HG02840 (cell line): ENCODE measurements around the gene PRPSAP1.

Experiments
- ATAC-seq: cut with Tn5 transposase; IDR thresholded peaks from one replicate; pipeline ENCODE4 v1.9.1; 2021; ENCODE audit warnings: mild to moderate bottlenecking, moderate library complexity, moderate number of reproducible peaks; ENCODE audit not compliant: unreplicated experiment, low FRiP score

The PRPSAP1 gene, protein sequence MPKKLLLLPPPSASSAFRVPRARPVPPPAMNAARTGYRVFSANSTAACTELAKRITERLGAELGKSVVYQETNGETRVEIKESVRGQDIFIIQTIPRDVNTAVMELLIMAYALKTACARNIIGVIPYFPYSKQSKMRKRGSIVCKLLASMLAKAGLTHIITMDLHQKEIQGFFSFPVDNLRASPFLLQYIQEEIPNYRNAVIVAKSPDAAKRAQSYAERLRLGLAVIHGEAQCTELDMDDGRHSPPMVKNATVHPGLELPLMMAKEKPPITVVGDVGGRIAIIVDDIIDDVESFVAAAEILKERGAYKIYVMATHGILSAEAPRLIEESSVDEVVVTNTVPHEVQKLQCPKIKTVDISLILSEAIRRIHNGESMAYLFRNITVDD

DNA sequence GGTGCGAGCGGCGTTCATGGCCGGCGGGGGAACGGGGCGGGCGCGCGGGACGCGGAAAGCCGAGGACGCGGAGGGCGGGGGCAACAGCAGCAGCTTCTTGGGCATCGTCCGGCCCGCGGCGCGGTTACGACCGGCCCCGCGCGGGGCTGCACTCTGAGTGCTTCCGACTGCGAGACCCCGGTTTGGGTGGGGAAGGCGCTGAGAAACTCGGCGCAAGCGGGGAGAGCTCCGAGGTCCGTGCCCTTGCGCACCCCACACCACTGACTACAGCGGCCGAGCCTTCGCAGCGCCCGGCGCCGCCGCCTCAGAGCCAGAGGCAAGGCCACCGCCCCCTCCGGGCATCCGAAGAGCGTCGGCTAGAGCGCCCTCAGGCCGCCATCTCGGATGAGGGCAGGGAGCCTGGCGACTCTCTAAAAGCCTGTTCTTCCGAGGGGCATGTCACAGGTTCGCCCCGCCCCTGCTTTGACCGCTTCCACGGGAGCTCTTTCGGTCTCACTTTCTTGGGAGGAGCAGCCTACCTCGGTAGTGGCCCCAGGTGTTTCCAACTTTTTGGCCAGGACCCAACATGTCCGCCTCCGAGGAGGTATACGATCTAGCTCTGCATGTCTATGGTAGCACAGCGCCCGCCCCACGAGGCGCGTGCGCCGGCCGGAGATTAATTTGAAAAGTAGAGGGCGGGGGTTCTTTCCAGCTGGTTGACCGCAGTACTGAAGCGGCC is at the start of gene PRPSAP1:
TSS of gene PRPSAP1 (minus strand) at position 318 of the 718 bp plus-strand sequence. CDS start at position 105, 213 bp downstream.
- peak; percentile 81 for ATAC-seq

DNA sequence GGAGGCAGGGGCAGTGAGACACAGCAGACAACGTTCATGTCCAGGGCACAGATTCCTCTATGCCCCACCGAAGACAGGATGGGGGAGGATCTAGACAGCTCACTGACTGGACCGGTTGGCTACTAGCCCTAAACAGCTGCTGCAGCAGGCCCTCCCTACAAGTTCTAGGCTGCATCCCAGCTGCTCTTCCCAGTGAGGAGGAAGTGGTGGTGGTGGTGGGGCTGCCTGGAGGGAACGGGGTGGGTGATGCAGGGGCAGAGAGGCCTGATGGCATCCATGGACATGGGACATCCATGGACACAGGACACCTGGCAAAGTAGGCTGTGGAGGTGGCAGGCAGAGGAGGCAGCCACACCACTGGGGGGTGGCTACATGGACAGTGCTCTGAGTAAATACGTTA is 49.0 kb upstream of the PRPSAP1 start:
- ATAC-seq: no peak

DNA sequence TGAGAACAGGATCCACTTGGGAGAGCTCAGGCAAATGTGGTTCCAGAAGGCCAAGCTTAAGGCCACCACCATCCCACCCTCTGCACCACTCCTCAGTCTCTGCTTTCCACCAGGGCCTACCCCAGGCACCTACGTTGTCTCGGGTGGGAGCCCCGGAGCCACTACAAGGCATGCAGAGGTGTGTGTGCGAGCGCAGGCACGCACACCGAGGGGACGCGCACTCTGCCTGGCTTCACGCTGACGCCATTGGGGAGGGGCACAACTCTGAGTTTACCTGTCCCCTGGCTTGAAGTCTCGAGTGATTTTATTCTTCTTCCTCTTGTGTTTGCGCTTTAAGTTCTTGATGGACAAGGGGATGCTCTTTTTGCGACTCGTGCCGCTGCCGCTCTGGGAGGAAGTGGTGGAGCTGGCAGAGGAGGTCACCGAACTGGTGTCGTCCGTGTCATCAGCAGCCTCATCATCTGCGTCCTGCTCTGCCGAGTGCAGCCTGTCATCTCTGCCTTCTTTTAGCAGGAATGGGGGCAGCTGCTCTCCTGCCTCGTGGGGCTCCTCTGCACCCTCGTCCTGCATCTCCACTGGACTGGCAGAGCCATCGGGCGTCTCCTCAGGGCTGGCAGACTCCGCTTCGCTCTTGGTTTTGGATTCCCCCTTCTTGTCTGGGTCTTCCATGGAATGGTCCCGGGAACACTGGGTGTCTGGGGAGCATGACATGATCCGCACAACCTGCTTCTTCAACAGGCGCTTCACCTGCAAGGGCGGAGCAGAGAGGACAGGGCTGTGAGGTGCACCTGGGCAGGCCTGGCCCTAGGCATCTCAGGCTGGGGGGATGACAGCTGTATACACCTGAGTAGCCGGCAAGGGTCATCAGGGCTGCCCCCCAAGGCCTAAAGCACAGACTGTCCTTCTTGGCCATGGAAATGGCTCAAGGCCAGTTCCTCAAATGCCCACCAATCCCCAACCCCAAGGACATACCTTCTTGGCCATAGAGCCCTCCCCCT is 45.8 kb upstream of the PRPSAP1 start:
- no peak for ATAC-seq

DNA sequence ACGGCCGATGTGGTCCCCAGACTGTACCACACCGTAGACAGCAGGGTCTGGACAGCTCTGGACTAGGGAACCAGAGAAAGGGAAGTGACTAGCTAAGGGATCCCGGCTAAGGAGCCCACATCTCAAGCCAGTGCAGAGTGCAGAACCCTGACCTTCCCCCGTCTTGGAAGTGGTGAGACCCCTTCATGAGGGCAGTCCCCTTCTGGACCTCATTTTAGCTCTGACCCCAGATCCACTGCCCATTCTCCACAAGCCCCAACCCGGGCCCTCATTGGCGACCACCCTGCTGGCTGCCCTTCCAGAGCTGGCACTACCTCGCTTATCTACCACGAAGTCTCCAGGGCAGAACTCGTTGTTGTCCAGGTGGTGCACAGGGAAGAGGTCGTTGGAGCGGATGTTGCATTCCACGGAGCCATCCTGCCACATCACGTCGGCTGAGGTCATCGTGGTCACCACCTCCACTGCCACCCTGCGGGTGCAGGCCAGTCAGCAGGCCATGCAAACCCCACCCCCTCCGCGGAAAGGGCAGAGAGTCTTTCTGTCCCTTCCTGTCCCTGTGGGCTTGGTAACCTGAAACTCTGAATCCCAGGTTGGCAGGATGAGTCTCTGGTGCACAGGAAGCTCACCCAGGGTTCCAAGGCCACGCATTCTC is 44.9 kb upstream of the PRPSAP1 start:
- no peak for ATAC-seq

DNA sequence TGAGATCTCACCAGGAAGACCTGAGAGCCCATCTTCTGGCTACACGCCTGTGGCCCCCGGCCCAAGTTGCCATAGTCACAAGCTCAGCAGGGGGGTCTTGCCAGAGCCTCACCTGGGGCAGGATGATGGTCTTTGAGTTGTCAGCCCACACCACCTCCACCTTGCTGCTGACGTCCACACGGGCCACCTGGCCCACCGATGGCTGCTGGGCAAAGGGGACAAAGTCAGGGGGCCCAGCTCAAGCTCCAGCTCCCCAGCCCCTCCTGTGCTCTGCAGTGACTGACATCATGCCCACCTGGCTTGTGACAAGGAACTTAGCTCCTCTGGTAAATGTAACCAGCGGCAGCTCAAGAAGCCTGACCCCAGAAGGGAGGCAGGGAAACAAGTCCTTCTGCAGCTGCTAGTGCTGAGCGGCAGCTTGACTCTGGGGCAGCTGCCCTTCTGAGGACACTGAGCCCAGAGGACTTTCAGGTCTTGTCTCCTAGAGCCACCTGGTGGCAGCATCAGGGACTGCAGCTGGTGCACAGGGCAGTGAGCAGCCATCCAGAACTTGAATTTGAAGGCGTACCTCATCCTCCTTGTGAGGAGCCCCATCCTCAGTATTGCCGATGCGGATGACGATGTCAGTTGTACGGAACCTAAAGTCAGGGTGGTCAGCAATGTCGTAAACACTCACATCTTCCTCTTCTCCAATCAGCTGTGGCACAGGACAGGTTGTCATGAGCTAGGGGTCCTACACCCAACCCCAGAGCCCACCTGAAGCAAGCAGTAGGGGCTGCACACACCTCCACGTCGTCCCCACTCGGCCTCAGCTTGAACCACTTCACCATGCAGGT is 44.2 kb upstream of the PRPSAP1 start:
- no peak for ATAC-seq

DNA sequence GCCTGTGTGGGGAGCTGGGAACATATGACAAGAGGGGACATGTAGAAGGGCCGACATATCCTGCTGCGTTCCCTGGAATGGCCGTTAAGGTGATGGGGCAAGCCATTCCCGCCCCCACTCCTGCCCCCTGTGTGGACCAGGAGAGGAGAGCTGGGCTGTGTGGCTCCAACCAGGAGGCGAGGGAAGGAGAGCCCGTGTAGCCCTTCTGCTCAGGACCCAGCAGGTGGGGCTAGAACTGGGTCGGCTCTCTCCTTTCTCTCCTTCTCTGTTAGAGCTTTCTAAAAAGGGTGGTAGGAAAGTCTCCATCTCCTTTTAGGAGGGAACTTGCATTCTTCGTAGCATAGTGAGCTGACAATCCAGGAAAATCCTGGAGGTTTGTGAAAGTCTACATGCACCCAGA is 43.5 kb upstream of the PRPSAP1 start:
- ATAC-seq: no peak

DNA sequence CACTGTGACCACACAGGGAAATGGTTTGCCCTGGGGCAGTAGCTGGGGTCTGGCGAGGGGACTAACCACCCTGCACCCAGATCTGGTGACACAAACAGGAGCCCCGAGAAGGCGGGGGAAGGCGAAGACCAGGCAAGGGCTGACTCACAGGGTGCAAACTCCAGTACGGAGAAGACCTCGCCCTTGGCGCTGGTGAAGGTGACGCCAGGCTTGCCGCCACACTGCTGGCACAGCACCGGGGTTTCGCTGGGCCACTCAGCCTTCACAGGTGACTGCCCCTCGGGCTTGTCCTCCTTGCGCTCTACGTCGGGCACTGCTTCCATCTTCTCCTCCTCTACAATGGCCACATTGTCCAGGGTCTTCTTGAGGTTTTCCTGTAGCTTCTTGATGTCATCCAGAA is 42.3 kb upstream of the PRPSAP1 start:
- no peak for ATAC-seq

DNA sequence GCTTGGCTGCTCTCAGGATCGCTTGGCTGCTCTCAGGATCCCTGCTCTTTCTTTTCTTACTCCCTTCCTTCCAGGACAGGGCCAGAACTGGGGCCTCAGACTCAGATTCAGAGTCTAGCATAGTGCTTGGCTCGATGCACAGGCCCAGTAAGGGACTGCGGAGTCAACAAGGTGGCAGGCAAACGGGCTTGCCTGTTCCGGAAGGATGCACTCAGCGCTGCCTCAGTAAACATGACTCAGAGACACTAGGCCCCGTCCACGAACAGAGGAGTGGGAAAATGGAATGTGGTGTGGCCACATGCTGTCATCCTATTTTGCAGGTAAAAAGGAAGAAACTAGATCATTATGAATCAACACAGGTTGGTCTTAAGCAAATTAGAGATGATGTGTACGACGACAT is 40.5 kb upstream of the PRPSAP1 start:
- no peak for ATAC-seq

DNA sequence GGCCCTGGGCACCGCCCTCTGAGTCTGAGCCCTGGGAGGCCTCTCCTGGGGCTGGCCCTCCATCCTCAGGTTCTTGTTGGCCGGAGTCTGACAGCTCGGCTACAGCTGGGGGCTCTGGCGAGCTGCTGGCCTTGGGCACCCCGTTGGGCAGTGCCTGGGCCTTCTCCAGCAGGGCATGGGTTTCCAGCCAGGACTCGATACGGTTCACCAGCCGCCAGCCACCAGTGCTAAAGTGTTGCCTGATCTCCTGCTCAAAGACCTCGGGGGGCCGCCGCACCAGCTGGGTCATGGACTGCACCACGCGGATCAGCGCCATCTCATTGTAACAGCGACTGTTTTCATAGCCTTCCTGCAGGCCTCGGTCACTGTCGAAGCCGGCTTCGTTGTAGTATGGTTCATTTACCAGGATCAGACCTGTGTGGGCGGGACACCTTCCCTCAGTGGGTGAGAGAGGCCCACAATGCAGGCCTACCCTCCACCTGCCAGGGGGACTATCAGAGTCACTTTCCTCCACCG is 37.5 kb upstream of the PRPSAP1 start:
- ATAC-seq: no peak

DNA sequence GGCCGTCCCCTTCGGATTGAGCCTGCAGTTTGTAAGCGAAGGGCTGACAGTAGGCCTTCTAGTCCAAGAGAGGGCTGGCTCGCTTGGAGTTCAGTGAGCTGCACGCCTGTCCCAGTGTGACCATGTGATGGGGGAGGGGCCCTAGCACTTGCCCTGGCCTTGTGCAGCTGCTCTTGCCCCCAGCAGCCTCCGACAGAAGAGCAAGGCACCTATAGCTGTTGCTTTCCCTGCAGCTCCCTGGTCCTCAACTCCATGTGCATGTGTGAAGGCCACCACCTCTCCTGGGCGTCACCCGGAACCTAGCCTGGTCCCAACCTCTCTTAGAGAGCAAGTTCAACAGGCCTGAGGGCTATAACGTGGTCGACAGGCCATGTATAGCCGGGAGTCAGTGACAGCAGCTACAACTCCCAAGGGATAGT is 36.3 kb upstream of the PRPSAP1 start:
- ATAC-seq: no peak

DNA sequence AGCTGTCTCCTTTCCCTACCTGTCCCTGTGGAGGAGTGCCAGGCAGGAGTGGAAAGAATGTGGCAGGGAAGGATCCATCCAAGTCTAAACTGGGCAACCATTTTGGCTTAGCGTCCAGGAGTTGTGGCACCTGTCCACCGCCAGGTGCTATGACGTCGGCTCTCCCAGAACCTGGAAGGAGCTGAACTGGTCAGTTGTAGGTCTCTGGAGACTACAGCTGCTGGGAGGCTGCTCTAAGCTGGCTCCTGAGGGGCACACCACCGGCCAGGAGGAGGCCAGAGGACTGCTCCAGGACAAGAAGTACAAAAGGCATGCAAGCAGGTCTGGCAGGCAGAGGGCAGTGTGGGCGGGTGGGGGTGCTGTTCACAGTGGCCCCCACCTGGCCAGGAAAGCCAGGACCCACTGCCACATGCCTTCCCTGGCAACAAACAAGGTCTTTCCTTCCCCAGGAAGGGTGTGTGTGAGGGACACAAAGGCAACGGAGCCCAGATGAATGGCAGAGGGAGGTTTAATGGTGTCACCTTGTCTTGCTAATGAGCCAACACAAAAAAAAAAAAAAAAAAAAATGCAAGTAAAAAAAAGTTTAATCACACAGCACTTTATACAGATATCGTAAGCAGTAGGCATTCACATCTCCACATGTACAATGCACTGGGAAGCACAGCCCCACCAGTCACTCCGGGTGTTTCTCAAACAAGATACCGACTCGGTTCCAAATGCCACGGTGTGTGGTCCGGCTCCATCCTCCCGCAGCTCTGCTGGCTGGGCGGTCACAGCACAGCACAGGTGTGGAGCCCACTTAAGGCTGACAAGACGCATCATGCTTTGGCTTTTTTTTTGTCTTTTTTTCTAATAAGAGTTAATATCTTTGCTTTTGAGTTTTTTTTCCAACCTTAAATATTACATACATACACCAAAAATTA is 35.5 kb upstream of the PRPSAP1 start:
- ATAC-seq: no peak

DNA sequence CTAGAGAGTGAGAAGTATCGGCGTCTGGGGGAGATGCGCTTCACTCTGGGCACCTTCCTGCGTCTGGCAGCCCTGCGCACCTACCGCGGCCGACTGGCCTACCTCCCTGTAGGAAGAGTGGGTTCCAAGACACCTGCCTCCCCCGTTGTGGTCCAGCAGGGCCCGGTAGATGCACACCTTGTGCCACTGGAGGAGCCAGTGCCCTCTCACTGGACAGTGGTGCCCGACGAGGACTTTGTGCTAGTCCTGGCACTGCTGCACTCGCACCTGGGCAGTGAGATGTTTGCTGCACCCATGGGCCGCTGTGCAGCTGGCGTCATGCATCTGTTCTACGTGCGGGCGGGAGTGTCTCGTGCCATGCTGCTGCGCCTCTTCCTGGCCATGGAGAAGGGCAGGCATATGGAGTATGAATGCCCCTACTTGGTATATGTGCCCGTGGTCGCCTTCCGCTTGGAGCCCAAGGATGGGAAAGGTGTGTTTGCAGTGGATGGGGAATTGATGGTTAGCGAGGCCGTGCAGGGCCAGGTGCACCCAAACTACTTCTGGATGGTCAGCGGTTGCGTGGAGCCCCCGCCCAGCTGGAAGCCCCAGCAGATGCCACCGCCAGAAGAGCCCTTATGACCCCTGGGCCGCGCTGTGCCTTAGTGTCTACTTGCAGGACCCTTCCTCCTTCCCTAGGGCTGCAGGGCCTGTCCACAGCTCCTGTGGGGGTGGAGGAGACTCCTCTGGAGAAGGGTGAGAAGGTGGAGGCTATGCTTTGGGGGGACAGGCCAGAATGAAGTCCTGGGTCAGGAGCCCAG is 33.5 kb upstream of the PRPSAP1 start:
- ATAC-seq: no peak

DNA sequence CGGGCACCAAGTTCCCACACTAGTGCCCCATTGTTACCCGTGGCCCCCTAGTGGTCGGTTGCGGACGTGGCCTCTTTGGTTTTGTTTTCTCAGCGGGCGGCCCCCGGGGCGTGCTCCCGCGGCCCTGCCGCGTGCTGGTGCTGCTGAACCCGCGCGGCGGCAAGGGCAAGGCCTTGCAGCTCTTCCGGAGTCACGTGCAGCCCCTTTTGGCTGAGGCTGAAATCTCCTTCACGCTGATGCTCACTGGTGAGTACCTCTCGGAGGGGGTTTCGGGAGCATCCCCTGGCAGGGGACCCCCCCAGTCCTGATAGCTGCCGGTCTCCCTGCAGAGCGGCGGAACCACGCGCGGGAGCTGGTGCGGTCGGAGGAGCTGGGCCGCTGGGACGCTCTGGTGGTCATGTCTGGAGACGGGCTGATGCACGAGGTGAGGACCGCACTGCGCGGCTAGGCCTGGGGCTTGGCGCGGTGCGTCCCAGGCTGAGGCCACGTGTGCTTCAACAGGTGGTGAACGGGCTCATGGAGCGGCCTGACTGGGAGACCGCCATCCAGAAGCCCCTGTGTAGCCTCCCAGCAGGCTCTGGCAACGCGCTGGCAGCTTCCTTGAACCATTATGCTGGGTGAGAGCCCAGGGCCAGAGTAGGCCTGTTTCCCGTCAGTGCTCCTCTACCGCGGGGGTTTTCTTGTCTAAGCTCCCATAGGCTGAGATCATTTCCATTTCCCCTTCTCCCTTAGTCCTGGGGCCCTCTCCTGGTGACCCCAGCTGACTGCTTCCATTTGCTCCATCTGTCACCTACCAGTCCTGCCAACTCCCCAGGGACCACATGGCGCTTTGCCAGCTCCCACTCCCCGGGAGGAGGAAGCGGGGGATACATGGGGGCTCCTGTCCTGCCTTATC is 32.4 kb upstream of the PRPSAP1 start:
- ATAC-seq: no peak

DNA sequence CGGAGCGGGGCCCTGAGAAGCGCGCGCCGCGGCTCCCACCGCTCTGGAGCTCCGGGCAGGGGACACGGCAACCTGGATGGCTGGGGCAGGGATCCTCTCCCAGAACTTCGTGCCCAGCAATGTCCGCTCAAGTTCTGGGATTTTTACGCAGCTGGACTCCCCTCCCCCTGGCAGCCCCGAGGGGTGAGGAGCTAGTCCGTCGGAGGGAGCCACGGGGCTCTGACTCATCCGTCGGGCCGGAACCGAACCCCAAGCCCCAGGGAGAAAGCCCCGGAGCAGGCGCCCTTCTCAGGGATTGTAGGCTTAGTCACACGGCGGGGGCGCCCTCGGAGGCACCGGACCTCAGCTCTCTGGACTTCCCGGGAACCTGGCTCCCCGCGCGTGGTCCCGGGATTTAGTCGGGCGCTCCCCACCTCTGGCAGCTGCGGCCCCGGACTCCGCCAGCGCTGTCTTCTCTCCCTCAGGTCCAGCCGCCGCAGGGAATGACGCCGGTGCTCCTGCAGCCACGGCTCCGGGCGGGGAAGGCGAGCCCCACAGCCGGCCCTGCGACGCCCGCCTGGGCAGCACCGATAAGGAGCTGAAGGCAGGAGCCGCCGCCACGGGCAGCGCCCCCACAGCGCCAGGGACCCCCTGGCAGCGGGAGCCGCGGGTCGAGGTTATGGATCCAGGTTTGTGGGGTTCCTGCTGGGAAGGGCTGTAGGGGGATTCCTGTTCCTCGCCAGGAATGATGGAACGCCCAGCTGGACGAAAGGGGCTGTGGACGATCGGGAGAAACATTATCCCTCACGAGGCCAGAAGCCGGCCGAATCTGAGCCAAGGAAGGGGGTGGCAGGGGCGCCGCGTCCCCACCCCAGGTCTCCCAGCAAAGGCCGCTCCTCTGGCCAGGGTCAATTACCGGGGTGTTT is 31.5 kb upstream of the PRPSAP1 start:
- no peak for ATAC-seq
